Body of pancreas (tissue), 4 donors: Measurements from ENCODE around the gene IFIT5. TPM values are rescaled to one million over a fixed set of nuclear protein-coding genes. Genes with fewer than 3 reads are reported as not detected.

Source experiments
- ATAC-seq: fragments of 150-250 bp; one replicate; pipeline ENCODE4 v1.9.1; 2016
- DNase-seq, 4 donors: peaks; one replicate each; pipeline ENCODE4 v3.0.0-alpha.2; 2019
- H3K27ac ChIP-seq, 4 donors: fragments of 200-600 bp; sonication (generic); 1 replicate in 3 of 4; 2 replicates in 1 of 4; pipeline versions ENCODE4 v1.5.1 to v1.6.1; 2016 to 2019; ENCODE audit warnings: mild to moderate bottlenecking in 1 of 4, mixed read lengths in 1 of 4, moderate library complexity in 1 of 4
- H3K27me3 ChIP-seq, 2 donors: fragments of 200-600 bp; sonication (generic); one replicate each; pipeline ENCODE4 v1.6.0; 2016; ENCODE audit warnings: mild to moderate bottlenecking in 1 of 2
- H3K36me3 ChIP-seq, 2 donors: fragments of 200-600 bp; sonication (generic); replicated peaks in 1 of 2; 2 replicates each; pipeline ENCODE4 v1.5.1; 2016; ENCODE audit warnings: low read depth in 2 of 2; ENCODE audit not compliant: insufficient read depth in 1 of 2
- H3K4me1 ChIP-seq: fragments of 200-600 bp; sonication (generic); one replicate; pipeline ENCODE4 v1.6.0; 2016
- H3K4me3 ChIP-seq, 2 donors: fragments of 200-600 bp; sonication (generic); 1 replicate in 1 of 2; 2 replicates in 1 of 2; pipeline ENCODE4 v1.5.1; 2016 to 2019
- H3K9me3 ChIP-seq, 3 donors: fragments of 200-600 bp; sonication (generic); 1 replicate in 2 of 3; 2 replicates in 1 of 3; pipeline ENCODE4 v1.5.1; 2016
- CTCF ChIP-seq, 7 experiments: fragments of 450-650 bp in 4 of 7; fragments of 200-600 bp in 3 of 7; sonication (generic) in 3 of 7; IDR thresholded peaks; one replicate each; pipeline ENCODE4 v1.5.1; 2016 to 2019; ENCODE audit warnings: antibody characterized with exemption in 7 of 7
- POLR2A ChIP-seq, 3 donors: fragments of 450-650 bp; IDR thresholded peaks; one replicate each; pipeline ENCODE4 v1.6.1; 2016; ENCODE audit warnings: antibody characterized with exemption in 3 of 3, mild to moderate bottlenecking in 2 of 3
- WGBS, 2 donors: methylation state at CpG; one replicate each; pipeline ENCODE4 v1.1.5; 2017; 5-methylcytosine and 5-hydroxymethylcytosine counted together
- intact Hi-C: fragments of 100-400 bp; cut with DNase I; formaldehyde crosslinking; loops from one replicate; pipeline ENCODE4 v1.15.1; 2023
- total RNA-seq, 2 donors: library from RNA; depleted of rRNA; stranded (reverse); fragments of >200 nt; gene quantifications; one replicate each; pipeline ENCODE4 v1.1.0, GENCODE V29; 2016

IFIT5 gene
- total RNA-seq, 2 donors from 2014 or later: 1.6 to 11.7 TPM

- Histone ChIP-seq H3K9me3 (no peaks in the 10 kb centered on the region), H3K27ac (no peak overlapping the region), H3K27me3 (no peaks in the 10 kb centered on the region), H3K4me1 (no peaks in the 10 kb centered on the region), H3K36me3 (no peaks in the 10 kb centered on the region), H3K4me3 (no peak overlapping the region)
- DNase-seq: no peak
- TF ChIP-seq CTCF (IDR thresholded peaks at IDR 0.05): no peak
- no peak for TF ChIP-seq POLR2A (IDR thresholded peaks at IDR 0.05)
- 54 to 68% methylated on average over 2 of the region's 2 CpGs for WGBS, 2 donors
- intact Hi-C loops: no loop called here
- ATAC-seq: no peak
Observed at GRCh38 chr10:89450901-89451300, 36.5 kb downstream of the IFIT5 start.

GRCh38 chr10:89452193-89452592 lies 37.8 kb downstream of the IFIT5 start:
- no peaks in the 10 kb centered on the region for H3K4me1 ChIP-seq
- 72 to 74% methylated on average over 1 of the region's 1 CpG for WGBS, 2 donors
- ATAC-seq: no peak
- intact Hi-C loops: no loop called here
- no peak for TF ChIP-seq CTCF (IDR thresholded peaks at IDR 0.05)
- no peak for TF ChIP-seq POLR2A (IDR thresholded peaks at IDR 0.05)
- H3K27ac ChIP-seq: no peak overlapping the region
- no peak for DNase-seq
- H3K36me3 ChIP-seq: no peaks in the 10 kb centered on the region
- H3K27me3 ChIP-seq: no peaks in the 10 kb centered on the region
- no peaks in the 10 kb centered on the region for H3K9me3 ChIP-seq
- no peak overlapping the region for H3K4me3 ChIP-seq

GRCh38 chr10:89454561-89455347 lies 40.4 kb downstream of the IFIT5 start:
- Histone ChIP-seq H3K4me3 (no peak overlapping the region), H3K36me3 (no peaks in the 10 kb centered on the region), H3K4me1 (no peaks in the 10 kb centered on the region), H3K27ac (no peak overlapping the region), H3K27me3 (no peaks in the 10 kb centered on the region), H3K9me3 (no peaks in the 10 kb centered on the region)
- DNase-seq: no peak
- no peak for TF ChIP-seq POLR2A (IDR thresholded peaks at IDR 0.05)
- TF ChIP-seq CTCF (IDR thresholded peaks at IDR 0.05): no peak
- 67 to 83% methylated on average over 1 of the region's 1 CpG for WGBS, 2 donors
- ATAC-seq: no peak
- intact Hi-C loops: no loop called here

- intact Hi-C loops: no loop called here
Observed at GRCh38 chr10:89458291-89458690, 43.9 kb downstream of the IFIT5 start.

More at GRCh38 chr10:89458291-89458690, 43.9 kb downstream of the IFIT5 start:
- Histone ChIP-seq H3K27me3 (no peaks in the 10 kb centered on the region), H3K9me3 (no peaks in the 10 kb centered on the region), H3K36me3 (no peaks in the 10 kb centered on the region), H3K27ac (no peak overlapping the region), H3K4me3 (no peak overlapping the region), H3K4me1 (no peaks in the 10 kb centered on the region)
- WGBS, 2 donors: 80 to 85% methylated on average over 3 of the region's 3 CpGs
- no peak for ATAC-seq
- TF ChIP-seq POLR2A (IDR thresholded peaks at IDR 0.05) (no peak), CTCF (IDR thresholded peaks at IDR 0.05) (no peak)
- DNase-seq: no peak
